ENCODE results near the gene UROC1.

The UROC1 gene

DNA sequence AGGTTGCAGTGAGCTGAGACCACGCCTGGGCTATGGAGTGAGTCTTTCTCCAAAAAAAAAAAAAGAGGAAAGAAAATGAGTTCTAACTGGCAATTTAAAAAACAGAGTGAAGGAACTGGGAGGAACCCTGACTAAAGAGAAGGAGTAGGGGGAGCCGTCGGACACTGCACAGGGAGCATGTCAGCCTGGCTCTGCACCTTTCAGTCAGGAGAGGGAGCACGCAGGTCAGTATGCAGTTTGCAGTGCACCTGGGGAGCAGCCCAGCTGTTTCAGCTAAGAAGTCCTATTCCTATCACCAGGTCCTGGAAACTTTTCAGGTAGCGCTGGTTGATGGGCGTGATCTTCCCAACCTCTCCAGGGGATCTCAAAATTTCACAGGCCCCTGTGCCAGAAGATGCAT lies 27.0 kb downstream of the UROC1 start:
- ATAC-seq (replicated peaks; ENCODE audit: extremely low read depth, poor library complexity, severe bottlenecking): no peak
- peaks cover 1% of the 10 kb centered on the region for H3K36me3 Mint-ChIP-seq (ENCODE audit: insufficient read depth)

DNA sequence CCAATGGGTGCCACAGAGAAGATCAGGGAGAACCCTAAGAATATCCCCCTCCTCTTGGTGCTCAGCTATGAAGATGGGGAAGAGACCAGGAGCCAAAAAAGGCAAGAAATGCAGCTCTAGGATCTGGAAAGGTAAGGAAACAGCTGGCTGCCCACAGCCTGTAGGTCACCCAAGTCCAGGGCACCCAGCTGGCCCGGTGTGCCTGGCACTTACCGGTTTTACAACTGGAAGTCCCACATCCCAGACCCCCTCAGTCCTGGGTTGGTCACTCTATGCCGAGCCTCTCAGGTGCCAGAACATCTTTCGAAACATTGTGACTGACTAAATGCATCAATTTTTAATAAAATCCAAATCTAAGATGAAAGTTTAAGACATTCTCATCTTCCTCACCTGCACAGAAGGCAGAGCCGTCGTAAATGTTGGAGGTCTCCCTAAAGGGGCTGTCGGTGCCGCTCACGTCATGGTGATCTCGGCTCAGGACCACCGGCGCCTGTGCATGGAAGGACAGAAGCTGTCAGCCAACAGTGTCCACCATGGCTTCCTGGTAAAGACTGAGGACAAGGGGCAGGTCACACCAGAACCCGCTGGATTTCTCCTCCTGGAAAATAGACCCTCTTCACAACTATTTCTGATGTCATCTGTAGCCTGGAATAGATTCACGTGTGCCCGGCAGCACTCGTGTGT lies 28.5 kb downstream of the UROC1 start:
- DNase-seq (ENCODE audit: low spot score in 2 of 2) (no peak), ATAC-seq (replicated peaks; ENCODE audit: extremely low read depth, poor library complexity, severe bottlenecking) (no peak)
- H3K36me3 Mint-ChIP-seq (ENCODE audit: insufficient read depth): peaks cover 1% of the 10 kb centered on the region
- no peaks in the 10 kb centered on the region for H3K27me3 Mint-ChIP-seq
- H3K4me3 Mint-ChIP-seq: no peak overlapping the region
- H3K27ac Mint-ChIP-seq (ENCODE audit: low read depth): no peak overlapping the region
- no peaks in the 10 kb centered on the region for H3K9me3 Mint-ChIP-seq
- H3K4me1 Mint-ChIP-seq: peaks cover 10% of the 10 kb centered on the region

More for the DNA sequence above, 27.0 kb downstream of the UROC1 start:
- DNase-seq (ENCODE audit: low spot score in 2 of 2): no peak
- H3K4me3 Mint-ChIP-seq: no peak overlapping the region
- peaks cover 10% of the 10 kb centered on the region for H3K4me1 Mint-ChIP-seq
- no peaks in the 10 kb centered on the region for H3K9me3 Mint-ChIP-seq
- no peaks in the 10 kb centered on the region for H3K27me3 Mint-ChIP-seq
- H3K27ac Mint-ChIP-seq (ENCODE audit: low read depth): no peak overlapping the region

DNA sequence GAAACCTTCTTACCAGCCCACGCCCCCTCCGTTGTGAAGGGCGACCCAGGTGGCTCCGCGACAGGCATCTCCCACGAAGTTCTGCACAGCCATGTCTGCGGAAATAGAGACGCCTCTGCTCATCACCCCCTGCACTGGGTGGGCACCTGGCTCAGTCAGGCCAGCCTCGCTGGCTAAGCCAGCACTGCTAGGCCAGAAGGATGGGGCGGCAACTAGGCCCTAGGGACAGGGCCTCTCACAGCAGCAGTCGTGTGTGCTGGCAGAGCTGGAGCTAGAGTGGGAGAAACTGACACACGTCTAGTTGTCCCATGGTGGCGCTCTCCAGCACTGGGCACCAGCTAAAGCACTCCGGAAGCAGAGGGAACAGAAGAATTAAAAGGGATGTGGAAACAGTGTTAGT lies 29.4 kb downstream of the UROC1 start:
- Mint-ChIP-seq H3K27ac (ENCODE audit: low read depth) (no peak overlapping the region), H3K27me3 (no peaks in the 10 kb centered on the region), H3K36me3 (ENCODE audit: insufficient read depth) (peaks cover 1% of the 10 kb centered on the region), H3K4me3 (no peak overlapping the region), H3K4me1 (peaks cover 10% of the 10 kb centered on the region), H3K9me3 (no peaks in the 10 kb centered on the region)
- ATAC-seq (replicated peaks; ENCODE audit: extremely low read depth, poor library complexity, severe bottlenecking) (no peak), DNase-seq (ENCODE audit: low spot score in 2 of 2) (no peak)

DNA sequence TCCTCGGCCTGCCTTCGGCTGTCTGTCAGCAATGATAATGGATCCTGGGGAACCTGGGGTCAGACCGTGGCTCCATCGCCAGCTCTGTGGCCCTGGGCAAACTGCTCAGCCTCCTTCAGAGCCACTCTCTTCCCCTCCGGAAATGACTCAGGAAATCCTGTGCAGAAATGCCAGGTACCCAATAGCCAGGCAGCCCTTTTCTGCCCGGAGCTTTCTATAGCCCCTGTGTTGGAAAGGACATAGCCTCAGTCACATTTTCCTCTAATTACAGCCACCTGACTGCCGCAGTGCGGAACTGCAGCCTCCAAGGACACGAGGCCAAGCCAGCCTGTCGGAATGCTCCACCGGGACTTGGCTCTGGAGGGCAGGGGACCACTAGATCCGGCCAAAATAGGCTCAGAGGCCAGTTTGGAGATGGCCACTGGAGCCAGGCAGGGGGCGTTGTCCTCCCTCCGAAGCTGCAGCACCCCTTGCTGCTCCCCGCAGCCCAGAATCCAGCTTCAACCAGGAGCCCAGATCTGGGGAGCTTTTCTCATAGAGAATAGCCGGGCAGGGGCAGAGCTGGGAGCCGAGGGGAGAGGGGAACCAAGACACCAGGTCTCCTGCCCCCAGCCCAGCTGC lies 30.3 kb downstream of the UROC1 start:
- Mint-ChIP-seq H3K27ac (ENCODE audit: low read depth) (no peak overlapping the region), H3K27me3 (no peaks in the 10 kb centered on the region), H3K4me3 (no peak overlapping the region), H3K9me3 (no peaks in the 10 kb centered on the region), H3K36me3 (ENCODE audit: insufficient read depth) (peaks cover 1% of the 10 kb centered on the region), H3K4me1 (peaks cover 10% of the 10 kb centered on the region)
- no peak for ATAC-seq (replicated peaks; ENCODE audit: extremely low read depth, poor library complexity, severe bottlenecking)
- no peak for DNase-seq (ENCODE audit: low spot score in 2 of 2)

DNA sequence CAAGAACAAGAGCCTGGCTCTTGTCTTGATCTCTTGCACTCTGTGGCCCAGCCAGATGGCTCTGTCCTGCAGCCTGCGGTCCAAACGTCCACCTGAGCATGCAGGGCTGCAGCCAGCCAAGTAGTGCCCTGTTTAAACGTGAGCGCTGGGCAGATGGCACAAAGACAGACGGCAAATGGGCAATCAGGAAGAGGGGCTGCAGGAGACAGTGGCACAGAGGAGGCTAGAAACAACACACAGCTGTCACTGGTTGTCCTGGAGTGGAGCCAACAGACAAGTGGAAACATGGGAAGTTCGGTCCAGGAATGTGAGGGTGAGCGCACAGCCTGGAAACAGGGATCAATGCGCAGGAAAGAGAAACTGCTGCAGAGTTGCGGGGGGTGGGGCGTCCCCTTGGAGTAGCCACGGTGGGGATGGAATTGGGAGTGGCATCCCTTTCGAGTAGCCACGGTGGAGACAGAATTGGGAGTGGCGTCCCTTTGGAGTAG lies 31.2 kb downstream of the UROC1 start:
- ATAC-seq (replicated peaks; ENCODE audit: extremely low read depth, poor library complexity, severe bottlenecking): no peak
- no peak for DNase-seq (ENCODE audit: low spot score in 2 of 2)
- Mint-ChIP-seq H3K4me1 (peaks cover 10% of the 10 kb centered on the region), H3K36me3 (ENCODE audit: insufficient read depth) (peaks cover 1% of the 10 kb centered on the region), H3K4me3 (no peak overlapping the region), H3K27ac (ENCODE audit: low read depth) (no peak overlapping the region), H3K9me3 (no peaks in the 10 kb centered on the region), H3K27me3 (no peaks in the 10 kb centered on the region)

DNA sequence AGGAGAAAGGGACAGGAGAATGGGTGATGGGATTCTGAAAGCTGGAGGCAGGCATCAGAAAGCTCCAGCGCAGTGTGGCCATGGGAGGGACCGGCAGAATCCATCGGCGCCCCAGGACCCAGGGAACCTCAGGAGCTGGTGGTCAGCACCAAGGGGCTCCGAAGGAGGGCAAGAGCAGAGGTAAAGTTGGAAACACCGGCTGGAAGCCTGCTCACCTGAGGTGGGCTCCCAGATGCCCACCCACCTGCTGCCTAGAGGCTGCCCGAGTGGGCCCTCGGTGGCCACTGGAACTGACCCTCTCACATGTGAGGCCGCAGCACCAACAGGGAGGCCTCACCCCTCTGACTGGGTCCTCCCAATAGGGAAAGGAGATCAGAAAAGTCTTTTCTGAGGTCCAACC lies 31.6 kb downstream of the UROC1 start:
- H3K36me3 Mint-ChIP-seq (ENCODE audit: insufficient read depth): peaks cover 1% of the 10 kb centered on the region
- no peak overlapping the region for H3K27ac Mint-ChIP-seq (ENCODE audit: low read depth)
- ATAC-seq (replicated peaks; ENCODE audit: extremely low read depth, poor library complexity, severe bottlenecking) (no peak), DNase-seq (ENCODE audit: low spot score in 2 of 2) (no peak)
- H3K9me3 Mint-ChIP-seq: no peaks in the 10 kb centered on the region
- H3K4me3 Mint-ChIP-seq: no peak overlapping the region
- H3K4me1 Mint-ChIP-seq: peaks cover 10% of the 10 kb centered on the region
- no peaks in the 10 kb centered on the region for H3K27me3 Mint-ChIP-seq

DNA sequence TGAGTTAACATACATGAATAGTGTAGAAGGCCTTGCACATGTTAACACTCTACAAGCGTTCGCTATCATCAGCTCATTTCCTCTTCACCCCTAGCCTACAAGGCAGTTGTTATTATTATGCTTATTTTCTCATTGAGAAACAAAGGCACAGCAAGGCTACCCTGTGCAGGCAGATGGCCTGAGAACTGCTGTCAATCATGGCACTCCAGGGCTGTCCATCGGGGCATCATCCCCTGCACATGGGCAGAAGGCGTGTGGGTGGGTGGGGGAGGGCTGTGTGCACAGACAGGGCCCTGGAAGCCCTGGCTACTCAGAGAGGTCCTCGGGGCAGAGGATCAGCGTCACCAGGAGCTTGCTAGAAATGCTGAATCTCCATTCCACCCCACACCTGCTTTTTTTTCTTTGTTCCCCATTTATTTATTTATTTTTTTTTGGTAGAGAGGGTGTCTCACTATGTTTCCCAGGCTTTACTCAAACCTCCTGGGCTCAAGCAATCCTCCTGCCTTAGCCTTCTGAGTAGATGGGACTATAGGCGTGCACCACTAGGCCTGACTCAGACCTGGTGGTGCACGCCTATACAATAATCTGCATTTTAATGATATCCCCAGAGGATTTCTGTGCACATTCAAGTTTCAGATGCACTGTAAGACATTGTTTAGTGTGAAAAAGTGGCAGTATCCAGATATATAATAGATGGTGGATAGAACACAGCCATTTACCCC lies 32.2 kb downstream of the UROC1 start:
- H3K4me3 Mint-ChIP-seq: no peak overlapping the region
- H3K27me3 Mint-ChIP-seq: no peaks in the 10 kb centered on the region
- H3K9me3 Mint-ChIP-seq: no peaks in the 10 kb centered on the region
- peaks cover 1% of the 10 kb centered on the region for H3K36me3 Mint-ChIP-seq (ENCODE audit: insufficient read depth)
- ATAC-seq (replicated peaks; ENCODE audit: extremely low read depth, poor library complexity, severe bottlenecking) (no peak), DNase-seq (ENCODE audit: low spot score in 2 of 2) (no peak)
- H3K27ac Mint-ChIP-seq (ENCODE audit: low read depth): no peak overlapping the region
- H3K4me1 Mint-ChIP-seq: peaks cover 10% of the 10 kb centered on the region

DNA sequence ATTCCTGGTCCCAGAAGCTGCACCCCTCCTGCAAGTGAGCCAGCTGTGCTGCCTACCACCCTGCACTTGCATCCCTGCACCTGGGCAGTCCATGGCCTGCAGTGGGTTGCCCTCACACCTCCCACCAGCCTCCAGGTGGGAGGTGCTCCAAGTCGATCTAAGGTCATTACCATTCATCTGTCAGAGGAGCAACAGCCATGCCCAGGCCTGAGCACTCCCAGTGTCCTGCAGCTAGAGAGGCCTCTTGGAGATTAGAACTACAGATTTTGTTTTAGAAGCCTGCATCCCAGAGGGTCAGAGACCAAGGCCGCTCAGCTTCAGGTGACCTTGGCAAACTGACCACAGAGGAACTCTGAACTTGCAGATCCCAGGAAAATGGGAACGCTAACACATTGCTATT lies 32.9 kb downstream of the UROC1 start:
- H3K27me3 Mint-ChIP-seq: no peaks in the 10 kb centered on the region
- ATAC-seq (replicated peaks; ENCODE audit: extremely low read depth, poor library complexity, severe bottlenecking): no peak

DNA sequence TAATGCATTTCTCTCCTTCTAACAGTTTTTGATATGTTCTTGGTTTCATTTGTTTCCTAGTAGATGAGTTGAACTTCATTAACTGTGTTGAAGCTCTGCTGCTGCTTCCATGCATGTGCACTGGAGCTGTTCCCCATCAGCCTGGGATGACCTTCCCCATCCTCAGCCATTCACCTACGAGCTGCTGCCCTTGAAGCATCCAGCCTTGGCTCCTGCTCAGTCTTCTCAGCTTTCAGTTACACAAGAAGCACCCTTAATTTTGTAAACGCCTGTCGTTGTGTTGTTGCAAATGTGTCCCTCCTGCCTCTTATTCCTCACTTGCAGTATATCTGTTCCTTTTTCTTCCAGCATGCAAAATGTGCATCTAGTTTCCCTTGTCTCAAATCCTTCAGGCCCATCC lies 33.4 kb downstream of the UROC1 start:
- Mint-ChIP-seq H3K9me3 (no peaks in the 10 kb centered on the region), H3K27me3 (no peaks in the 10 kb centered on the region), H3K4me3 (no peak overlapping the region), H3K36me3 (ENCODE audit: insufficient read depth) (peaks cover under 1% of the 10 kb centered on the region), H3K27ac (ENCODE audit: low read depth) (no peak overlapping the region), H3K4me1 (peaks cover 10% of the 10 kb centered on the region)
- DNase-seq (ENCODE audit: low spot score in 2 of 2) (no peak), ATAC-seq (replicated peaks; ENCODE audit: extremely low read depth, poor library complexity, severe bottlenecking) (no peak)

More for the DNA sequence above, 32.9 kb downstream of the UROC1 start:
- peaks cover 10% of the 10 kb centered on the region for H3K4me1 Mint-ChIP-seq
- H3K4me3 Mint-ChIP-seq: no peak overlapping the region
- peaks cover 1% of the 10 kb centered on the region for H3K36me3 Mint-ChIP-seq (ENCODE audit: insufficient read depth)
- H3K27ac Mint-ChIP-seq (ENCODE audit: low read depth): no peak overlapping the region
- DNase-seq (ENCODE audit: low spot score in 2 of 2): no peak
- H3K9me3 Mint-ChIP-seq: no peaks in the 10 kb centered on the region

DNA sequence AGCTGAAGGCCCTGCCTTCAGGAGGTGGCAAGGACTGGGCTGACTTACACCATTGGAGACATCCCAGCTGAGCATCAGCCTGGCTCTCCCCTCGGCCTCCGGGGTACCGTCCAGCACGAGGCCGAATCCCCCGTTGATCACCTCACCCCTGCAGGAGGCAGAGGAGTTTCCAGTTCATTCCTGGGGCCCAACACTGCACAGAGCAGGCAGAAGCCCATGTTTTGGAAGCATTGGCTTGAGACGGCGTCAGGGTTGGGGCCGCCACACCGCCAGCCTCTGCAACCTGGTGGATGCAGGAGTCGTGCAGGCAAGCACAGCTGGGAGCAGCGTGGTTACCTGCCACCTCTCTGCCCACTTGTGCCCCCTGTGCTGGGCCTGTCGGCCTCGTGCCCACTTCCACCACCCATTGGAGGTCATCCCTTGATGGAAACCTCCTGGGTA lies 34.2 kb downstream of the UROC1 start:
- no peak for DNase-seq (ENCODE audit: low spot score in 2 of 2)
- Mint-ChIP-seq H3K4me1 (peaks cover 10% of the 10 kb centered on the region), H3K27ac (ENCODE audit: low read depth) (no peak overlapping the region), H3K36me3 (ENCODE audit: insufficient read depth) (no peaks in the 10 kb centered on the region), H3K27me3 (no peaks in the 10 kb centered on the region), H3K9me3 (no peaks in the 10 kb centered on the region), H3K4me3 (no peak overlapping the region)
- ATAC-seq (replicated peaks; ENCODE audit: extremely low read depth, poor library complexity, severe bottlenecking): no peak

DNA sequence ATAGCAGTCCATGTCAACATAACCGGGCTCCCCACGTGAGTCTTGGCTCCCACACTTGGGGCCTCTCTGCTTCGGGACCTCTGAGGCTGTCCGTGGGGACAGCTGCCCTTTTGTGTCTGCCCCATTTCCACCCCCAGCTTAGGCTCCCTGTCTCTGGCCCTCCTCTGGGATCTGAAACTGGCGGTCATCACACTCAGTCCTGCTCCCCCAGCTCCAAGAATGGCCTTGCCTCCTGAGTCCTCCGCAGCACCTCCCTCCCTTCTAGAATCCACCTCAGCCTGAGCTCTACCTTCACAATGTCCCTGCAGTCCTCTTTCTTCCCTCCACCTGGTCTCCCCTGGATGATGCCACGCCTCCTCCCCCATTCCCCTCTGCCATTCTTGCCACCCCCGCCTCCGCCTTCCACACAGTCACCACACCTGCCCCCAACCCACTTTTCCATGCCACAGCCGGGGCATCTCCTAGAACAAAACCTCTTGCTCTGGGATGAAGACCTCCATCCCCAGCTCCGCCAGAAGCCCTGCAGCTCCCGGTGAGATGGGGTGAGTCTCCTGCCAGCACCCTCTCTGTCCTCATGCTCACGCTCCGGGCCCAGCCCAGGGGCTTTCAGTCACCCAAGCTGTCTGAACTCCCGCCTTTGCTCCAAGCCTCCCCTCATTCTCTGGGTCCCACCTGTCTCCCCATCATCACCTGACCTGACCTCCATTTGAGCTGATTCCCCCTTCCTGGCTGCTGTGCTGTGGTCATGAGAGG lies 34.9 kb downstream of the UROC1 start:
- no peak for DNase-seq (ENCODE audit: low spot score in 2 of 2)
- no peaks in the 10 kb centered on the region for H3K36me3 Mint-ChIP-seq (ENCODE audit: insufficient read depth)

DNA sequence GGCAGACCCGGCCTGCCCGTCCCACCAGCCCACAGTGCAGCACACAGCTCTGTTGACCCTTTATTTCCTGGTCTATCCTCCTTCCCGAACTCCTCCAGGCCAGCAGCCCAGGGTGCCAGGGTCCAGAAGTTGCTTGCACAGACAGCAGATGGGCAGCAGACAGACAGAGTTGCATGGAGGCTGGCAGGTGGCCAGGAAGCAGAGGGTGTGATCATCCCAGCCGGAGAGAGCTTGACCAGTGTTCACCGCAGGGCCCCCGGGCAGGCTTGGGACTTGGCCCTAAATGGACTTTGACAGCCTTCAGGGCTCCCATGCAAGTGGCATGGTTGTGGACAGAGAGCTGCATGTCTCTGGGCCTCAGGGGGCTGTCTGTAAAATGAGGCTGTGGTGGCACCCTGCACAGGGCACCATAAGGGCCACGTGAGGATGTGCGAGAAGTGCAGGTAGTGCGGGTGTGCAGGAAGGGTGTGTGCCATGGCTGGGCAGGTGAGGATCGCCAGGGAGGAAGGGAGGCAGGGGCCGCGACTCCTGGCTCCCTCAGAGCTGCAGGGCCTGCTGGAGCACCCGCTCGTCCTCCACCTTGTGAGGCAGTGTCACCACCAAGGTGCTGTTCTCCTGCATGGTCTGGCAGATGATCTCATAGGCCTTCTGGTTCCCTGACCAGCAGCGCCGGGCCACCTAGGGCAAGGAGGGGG lies 35.6 kb downstream of the UROC1 start:
- peaks cover 12% of the 10 kb centered on the region for H3K4me1 Mint-ChIP-seq
- H3K27me3 Mint-ChIP-seq: no peaks in the 10 kb centered on the region

More for the DNA sequence above, 34.9 kb downstream of the UROC1 start:
- ATAC-seq (replicated peaks; ENCODE audit: extremely low read depth, poor library complexity, severe bottlenecking): no peak
- H3K27me3 Mint-ChIP-seq: no peaks in the 10 kb centered on the region
- H3K4me1 Mint-ChIP-seq: peaks cover 10% of the 10 kb centered on the region
- H3K9me3 Mint-ChIP-seq: no peaks in the 10 kb centered on the region
- H3K27ac Mint-ChIP-seq (ENCODE audit: low read depth): no peak overlapping the region
- no peak overlapping the region for H3K4me3 Mint-ChIP-seq

More for the DNA sequence above, 35.6 kb downstream of the UROC1 start:
- no peak for ATAC-seq (replicated peaks; ENCODE audit: extremely low read depth, poor library complexity, severe bottlenecking)
- DNase-seq (ENCODE audit: low spot score in 2 of 2): no peak
- H3K36me3 Mint-ChIP-seq (ENCODE audit: insufficient read depth): peaks cover 2% of the 10 kb centered on the region
- H3K4me3 Mint-ChIP-seq: no peak overlapping the region
- H3K9me3 Mint-ChIP-seq: no peaks in the 10 kb centered on the region
- H3K27ac Mint-ChIP-seq (ENCODE audit: low read depth): no peak overlapping the region

All from central memory CD8-positive, alpha-beta T cell (primary cell).